Dermis blood vessel endothelial cell (primary cell): ENCODE data around the gene CGREF1. TPM values are rescaled to one million over a fixed set of nuclear protein-coding genes. Genes with fewer than 3 reads are reported as not detected.
A peak's percentile ranks its signal among the peaks of the same experiment; 100 is the strongest.

Source experiments
- DNase-seq: peaks from one replicate; pipeline ENCODE4 v3.0.0; 2010
- total RNA-seq: library from RNA; depleted of rRNA; stranded (reverse); fragments of >200 nt; gene quantifications from 2 replicates; pipeline ENCODE4 v1.2.3, GENCODE V29; 2014

Gene CGREF1
- total RNA-seq, 1 donor from 2014 or later = 4.8 TPM

DNA sequence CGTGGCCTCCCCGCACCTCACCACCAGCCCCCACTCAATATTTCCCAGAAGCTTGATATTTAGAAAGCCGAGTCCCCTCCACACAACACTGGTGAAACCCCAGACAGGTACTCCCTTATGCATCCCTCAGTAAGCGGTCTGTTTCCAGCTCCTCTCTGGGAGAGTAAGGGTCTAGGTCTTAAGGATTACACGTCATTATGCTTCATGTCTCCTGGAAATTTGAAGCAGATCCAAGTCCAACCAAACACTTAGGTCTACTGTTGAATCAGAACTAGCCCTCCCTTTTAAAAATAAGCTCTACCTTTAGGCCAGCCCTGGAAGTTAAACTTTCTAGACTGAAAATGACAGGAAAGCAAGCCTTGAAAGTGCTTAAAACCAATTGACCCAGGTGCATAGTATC is 46.0 kb downstream of the CGREF1 start:
- no peak for DNase-seq

- DNase-seq = peak; percentile 49
Measured at GRCh38 chr2:27071990-27072830, 46.7 kb downstream of the CGREF1 start.

GRCh38 chr2:27071277-27071989 is 47.5 kb downstream of the CGREF1 start, which contains the start of gene OST4:
TSS of gene OST4 (minus strand) at chr2:27071654.
- peak; percentile 94 for DNase-seq

- DNase-seq = peak; percentile 11
Measured at GRCh38 chr2:27070653-27071276, 48.2 kb downstream of the CGREF1 start.

DNA sequence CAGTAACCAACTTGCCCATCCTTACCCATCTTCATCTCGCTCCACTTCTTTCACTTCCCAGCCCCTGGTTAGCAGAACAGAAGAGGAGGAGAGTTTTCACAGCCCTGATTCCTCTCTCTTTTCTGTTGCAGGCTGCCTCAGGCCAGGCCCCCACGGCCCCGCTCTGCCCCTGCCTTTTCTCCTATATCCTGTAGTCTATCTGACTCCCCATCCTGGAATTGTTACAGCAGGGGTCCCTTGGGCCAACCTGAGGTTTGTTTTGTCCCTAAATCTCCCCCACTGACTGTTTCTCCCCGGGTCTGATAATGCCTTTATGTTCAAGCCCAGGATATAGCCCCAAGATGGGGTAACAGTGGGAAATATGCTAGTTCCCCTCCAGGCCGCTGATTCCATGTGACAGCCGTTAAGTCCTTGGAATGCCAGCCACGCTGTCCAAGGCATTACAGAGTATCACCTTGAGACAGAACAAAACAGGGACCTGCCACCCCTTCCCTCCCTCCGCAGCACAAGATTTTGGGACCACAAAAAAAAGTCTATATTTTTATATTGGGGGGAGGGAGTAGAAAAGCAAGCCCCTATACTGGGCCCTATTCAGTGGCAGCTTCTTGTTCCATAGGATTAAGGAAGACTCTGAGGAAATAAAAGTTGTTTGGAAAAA is 48.8 kb downstream of the CGREF1 start:
- DNase-seq = no peak

DNA sequence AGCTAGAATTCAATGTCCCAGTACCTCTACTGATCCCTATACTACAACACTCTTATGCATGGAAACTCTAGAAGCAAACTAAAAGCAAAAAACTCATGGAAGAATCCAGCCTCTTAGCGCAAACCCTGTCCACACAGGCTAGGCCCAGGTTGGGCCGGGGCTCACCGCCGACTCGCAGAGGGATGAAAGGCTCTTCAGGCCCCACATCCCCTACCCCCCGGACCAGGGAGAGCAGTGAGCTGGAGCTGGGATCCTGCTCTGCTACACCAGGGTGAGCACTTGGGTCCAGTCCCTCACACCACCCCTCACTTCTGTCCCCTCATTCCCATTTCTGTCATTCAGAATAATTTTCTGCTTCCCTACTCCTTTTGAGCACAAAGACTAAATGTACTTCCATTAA is 49.5 kb downstream of the CGREF1 start:
- DNase-seq = no peak

DNA sequence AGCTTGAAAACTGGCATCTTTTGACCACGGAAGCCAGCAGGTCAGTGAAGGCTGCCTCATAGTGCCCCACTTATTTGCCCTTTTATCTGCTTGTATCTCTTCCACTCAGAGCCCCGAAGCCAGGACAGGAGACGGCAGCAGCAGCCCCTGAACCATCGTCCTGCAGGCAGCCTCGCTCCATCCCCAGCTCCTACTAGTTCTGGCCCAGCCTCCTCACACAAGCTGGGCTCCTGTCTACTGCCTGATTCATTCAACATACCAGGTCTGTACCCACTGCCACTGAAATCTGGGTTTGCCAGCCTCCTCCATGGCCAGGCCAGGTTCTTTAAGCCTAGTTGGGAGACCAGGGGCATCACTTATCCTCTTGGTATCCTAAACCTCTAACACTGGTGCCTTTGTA is 51.5 kb downstream of the CGREF1 start:
- DNase-seq = no peak

DNA sequence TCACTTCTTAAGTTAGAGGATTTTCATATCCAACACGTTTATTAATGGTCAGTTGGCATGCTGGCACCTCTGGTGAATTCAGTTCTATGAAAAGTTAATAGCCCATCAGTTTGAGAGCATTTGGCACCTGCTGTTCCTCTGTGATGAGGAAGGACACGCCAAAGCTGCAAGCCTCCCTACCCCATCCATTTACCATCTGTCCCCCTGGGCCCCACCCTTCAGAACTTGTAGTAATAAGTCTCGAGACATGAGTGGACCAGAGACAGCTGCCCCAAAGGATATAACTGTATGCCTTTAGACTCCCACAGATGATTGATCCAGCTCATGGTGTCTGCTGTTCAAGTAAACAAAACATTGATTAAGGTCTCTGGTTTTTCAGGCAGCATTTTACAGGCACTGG is 53.8 kb downstream of the CGREF1 start:
- no peak for DNase-seq

GRCh38 chr2:27060323-27060722 is 58.6 kb downstream of the CGREF1 start:
- no peak for DNase-seq

GRCh38 chr2:27059141-27059820 is 59.6 kb downstream of the CGREF1 start:
- peak; percentile 44 for DNase-seq

- DNase-seq = no peak
Measured at GRCh38 chr2:27058210-27058609, 60.7 kb downstream of the CGREF1 start.

DNA sequence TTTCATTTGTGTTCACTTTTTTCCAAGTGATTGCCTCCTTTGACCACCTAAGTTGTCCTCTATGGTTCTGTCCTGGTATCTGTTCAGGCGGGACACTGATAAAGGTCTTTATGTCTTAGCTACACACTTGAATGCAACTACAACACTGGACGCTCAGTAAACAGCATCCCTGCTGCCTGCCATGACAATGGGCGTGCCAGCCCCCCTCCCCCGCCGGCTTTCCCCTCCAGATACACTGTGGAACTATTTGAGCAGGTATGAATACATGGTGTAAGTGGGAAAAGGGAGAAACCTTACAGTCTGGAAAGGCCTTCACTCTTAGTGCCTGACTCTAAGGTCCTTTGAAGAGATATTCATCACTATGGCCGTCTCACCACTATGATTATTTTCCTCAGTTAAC is 61.7 kb downstream of the CGREF1 start:
- no peak for DNase-seq

- DNase-seq = no peak
Measured at GRCh38 chr2:27054721-27055120, 64.2 kb downstream of the CGREF1 start.

- no peak for DNase-seq
Measured at GRCh38 chr2:27053776-27054175, 65.2 kb downstream of the CGREF1 start.

GRCh38 chr2:27053321-27053720 is 65.6 kb downstream of the CGREF1 start:
- DNase-seq = no peak

DNA sequence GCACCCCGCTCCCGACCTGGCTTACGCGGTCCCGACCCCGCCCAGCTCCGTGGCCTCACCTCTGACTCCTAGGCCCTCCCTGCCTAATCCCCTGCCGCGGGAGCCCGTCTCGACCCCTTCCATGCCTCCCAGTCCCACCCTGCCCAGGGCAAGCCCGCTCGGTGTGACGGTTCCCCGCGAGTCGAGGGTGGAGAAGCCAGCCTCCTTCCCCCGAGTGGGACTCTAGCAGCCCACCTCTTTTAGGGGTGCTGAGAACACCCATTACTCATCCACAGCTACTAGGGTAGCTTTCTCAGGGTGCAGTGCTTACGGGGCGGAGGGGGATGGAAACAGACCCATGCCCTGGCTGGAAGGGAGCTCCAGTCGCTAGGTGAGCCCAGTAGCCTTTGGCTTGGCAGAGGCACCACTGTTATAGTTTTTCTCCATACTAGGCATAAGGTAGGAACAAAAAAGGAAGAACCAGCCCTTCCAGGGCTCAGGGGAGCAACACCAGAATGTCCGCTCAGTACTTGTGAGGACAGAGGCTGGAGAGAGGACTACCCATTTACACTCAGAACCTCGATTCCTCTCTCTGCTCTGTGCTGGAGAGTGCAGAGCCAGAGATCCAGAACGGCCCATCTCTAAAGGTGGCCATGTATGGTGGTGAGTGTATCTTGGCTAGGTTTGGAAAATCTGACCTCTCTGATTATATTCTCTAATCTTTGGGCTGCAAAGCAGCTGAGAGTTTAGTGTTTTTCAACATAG is 66.9 kb downstream of the CGREF1 start:
- peak; percentile 23 for DNase-seq

GRCh38 chr2:27050996-27051901 is 67.7 kb downstream of the CGREF1 start, which contains the start of gene AGBL5:
TSS of gene AGBL5 (plus strand) at chr2:27051668. CDS start at chr2:27052959, 1,291 bp downstream.
- DNase-seq = peak; percentile 94
